SH-SY5Y (cell line): ENCODE measurements around the gene IGHMBP2.
A peak's percentile ranks its signal among the peaks of the same experiment; 100 is the strongest.

Source experiments
- GATA2 ChIP-seq: IDR thresholded peaks from 2 replicates; pipeline ENCODE4 v1.6.1; 2011; ENCODE audit warnings: mild to moderate bottlenecking, low read depth, low read length
- GATA3 ChIP-seq: IDR thresholded peaks from 2 replicates; pipeline ENCODE4 v1.6.1; 2011; ENCODE audit warnings: low read depth, mild to moderate bottlenecking, low read length, moderate library complexity

IGHMBP2 gene

DNA sequence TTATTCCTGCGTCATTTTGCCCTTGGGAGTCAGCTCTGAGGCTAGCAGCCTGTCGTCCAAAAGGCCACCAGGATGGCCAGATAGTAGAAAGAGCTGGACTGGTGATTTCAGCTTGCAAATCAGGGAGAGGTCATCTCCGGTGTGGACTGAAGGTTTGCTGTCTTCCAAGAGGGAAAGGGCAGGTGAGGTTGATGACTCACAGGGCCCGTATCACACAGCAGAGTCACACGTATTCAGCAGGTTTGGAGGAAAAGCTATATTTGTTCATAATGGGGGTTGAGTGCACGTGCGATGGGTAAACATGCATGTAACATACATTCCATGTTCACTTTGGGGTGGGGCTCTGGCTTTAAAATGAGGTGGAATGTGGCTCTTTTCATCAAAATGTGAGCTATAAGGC, 25.7 kb upstream of the IGHMBP2 start:
- TF ChIP-seq GATA2, result no peak
- TF ChIP-seq GATA3, result no peak

DNA sequence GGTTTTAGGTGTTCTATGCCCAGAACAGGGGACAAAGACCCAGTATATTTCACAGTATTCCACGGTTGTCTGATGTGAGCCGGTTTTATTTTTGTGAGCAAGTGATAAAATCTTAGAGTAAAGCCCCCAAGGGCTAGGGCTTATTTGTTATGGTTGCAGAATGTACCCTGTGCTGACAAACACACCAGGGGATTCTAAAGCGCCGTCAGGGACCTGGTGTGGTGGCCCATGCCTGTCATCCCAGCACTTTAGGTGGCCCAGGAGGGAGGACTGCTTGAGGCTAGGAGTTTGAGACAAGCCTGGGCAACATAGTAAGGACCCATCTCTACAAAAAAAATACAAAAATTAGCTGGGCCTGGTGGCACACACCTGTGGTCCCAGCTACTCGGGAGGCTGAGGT, 22.8 kb upstream of the IGHMBP2 start:
- TF ChIP-seq GATA2 (no peak), GATA3 (no peak)

DNA sequence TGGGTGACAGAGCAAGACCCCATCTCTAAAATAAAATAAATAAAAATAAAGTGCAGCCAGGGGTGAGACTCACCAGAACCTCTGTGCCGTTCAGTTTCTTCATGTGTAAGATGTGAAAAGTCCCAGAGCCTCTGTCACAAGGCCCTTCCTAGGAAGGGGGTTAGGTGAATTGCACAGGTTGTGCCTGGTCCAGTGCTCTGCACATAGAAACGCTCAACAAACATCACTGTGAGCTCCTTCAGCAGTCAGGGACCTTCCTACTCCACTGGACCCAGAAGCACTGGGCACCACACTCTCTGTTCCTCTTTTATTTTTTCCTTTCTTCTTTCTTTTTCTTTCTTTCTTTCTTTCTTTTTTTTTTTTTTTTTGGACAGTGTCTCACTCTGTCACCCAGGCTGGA, 22.4 kb upstream of the IGHMBP2 start:
- no peak for TF ChIP-seq GATA3
- TF ChIP-seq GATA2, result no peak

DNA sequence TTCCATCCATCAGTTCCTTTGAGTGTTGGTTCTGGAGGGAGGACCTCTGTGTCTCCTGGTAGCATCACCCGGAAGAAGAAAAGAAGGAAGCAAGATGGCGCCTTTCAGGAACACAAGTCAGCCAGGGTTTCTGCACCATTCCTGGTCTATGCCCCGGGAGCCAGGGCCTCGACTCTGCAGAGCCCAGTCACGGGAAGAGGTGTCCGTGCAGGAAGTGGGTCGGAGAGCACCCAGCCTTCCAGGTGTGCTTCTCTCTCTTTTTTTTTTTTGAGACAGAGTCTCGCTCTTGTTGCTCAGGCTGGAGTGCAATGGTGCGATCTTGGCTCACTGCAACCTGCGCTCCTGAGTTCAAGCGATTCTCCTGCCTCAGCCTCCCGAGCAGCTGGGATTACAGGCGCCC, 21.3 kb upstream of the IGHMBP2 start:
- TF ChIP-seq GATA3, result no peak
- TF ChIP-seq GATA2, result no peak

DNA sequence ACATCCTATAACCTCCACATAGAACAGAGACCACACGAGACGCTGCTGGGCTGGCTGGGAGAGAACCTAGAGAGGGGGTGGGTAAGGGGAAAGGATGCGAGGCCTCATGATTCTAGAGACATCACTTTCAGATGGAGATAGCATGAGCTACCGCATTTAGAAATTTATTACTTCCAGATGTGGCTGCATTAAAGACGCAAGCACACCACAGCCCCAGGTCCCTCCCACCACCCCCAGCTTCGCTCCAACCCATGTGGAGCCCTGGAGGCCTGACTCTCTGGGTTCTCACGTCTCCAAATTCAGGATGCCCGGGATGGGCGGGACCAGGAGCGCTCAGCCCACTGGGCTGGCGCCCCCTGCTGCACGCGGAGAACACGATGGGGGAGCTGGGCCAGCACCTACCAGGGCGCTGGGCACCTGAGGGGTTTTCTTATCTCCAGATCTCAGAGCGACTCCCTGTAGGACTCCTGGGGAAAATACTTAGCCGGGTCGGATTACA, 13.7 kb upstream of the IGHMBP2 start:
- TF ChIP-seq GATA3, result peak; percentile 69
- peak; percentile 96 for TF ChIP-seq GATA2

DNA sequence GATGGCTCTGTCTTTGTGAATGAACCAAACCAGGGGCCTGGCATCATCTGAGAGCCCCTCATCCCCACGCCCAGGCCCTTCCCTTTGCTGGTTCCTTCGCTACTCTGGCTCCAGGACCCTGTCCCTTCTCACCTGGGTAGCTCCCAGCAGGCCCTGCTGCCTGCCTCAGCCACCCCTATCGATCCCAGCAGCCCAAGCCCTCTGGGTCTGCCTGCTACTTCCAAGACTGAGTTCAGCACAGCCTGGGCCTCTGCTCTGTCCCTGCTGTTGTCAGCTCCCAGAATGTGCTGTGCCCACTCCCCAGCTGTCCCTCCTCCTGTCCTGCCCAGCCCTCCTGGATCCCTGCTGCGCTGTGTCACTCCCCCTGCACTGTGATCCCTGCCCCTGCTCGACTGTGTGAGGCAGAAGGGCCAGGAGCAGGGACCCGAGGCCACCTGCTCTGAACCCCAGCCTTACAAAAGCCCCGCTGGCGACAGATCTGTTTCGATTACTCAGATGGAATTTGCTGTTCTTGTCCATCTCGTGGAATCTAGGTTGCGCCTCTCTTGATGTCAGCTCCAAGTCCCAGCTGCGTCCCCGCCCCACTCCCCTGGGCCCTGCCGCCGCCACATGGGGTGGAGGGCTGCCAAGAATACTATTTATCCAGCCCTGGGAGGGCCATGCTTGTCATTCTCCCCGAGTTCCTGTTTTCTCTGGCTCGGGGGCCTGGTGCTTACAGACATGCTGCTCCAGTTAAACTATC, 13.0 kb upstream of the IGHMBP2 start:
- TF ChIP-seq GATA2 (peak; percentile 15; the same call in 1 of the 2 replicates), GATA3 (no peak)

DNA sequence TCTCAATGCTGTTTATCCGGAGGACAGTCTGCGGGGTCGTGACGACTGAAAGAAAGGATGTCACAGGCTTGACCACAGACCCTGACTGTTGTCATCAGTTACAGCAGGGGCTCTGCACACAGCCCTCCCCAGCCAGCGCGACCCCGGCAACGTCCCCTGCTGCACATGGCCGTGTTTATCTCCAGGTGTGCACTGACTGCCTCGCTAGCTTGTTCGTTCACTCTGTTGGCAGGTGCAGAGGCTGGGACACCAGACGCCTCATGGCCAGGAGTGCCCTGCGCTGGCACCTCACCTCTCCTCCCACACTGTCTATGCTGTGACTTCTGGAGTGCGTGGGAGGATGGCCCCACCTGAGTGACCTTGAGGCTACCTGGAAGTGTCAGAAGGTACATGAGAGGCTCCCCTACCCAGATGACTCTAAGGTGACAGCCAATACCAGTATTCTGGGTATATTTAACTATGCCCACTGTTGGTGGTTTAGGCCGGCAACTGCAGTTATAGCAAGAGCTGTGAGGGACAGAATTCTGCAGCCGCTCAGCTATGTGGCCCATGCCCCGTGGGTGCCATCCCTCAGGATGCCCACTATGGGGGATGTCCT, 12.2 kb upstream of the IGHMBP2 start:
- no peak for TF ChIP-seq GATA2
- TF ChIP-seq GATA3, result no peak

DNA sequence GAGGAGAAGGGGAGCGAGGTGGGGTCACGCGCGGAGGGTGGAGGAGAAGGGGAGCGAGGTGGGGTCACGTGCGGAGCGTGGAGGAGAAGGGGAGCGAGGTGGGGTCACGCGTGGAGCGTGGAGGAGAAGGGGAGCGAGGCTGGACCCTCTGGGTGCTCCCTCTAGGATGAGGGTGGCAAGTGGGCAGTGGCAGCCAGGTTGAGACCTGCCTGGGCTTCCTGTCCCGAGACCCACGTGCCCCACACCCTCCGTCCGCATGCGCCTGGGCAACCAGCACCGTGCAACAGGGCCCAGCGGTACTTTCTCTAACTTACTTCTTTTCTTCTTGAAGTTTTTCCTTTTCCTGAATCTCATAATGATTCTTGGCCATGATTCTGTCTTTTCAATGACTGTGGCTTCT, 11.1 kb upstream of the IGHMBP2 start:
- no peak for TF ChIP-seq GATA2
- no peak for TF ChIP-seq GATA3

DNA sequence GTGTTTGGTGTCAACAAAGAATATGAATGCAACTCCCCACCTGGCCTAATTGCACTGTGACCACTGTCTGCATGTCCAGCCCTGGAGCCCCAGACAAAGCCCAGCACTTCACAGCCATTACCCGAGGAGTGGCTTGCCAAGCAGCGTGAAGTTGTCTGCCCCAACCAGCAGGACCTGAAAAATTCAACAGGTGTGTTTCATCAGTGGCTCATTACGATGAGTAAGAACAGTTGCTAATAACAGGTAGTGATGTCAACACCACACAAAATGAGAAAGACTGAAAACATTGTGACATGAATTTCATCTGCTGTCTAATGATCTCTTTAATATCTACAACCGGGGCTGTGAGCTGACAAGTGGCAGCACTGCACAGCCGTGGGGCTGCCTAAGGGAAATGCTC, 10.4 kb upstream of the IGHMBP2 start:
- no peak for TF ChIP-seq GATA2
- TF ChIP-seq GATA3, result no peak

DNA sequence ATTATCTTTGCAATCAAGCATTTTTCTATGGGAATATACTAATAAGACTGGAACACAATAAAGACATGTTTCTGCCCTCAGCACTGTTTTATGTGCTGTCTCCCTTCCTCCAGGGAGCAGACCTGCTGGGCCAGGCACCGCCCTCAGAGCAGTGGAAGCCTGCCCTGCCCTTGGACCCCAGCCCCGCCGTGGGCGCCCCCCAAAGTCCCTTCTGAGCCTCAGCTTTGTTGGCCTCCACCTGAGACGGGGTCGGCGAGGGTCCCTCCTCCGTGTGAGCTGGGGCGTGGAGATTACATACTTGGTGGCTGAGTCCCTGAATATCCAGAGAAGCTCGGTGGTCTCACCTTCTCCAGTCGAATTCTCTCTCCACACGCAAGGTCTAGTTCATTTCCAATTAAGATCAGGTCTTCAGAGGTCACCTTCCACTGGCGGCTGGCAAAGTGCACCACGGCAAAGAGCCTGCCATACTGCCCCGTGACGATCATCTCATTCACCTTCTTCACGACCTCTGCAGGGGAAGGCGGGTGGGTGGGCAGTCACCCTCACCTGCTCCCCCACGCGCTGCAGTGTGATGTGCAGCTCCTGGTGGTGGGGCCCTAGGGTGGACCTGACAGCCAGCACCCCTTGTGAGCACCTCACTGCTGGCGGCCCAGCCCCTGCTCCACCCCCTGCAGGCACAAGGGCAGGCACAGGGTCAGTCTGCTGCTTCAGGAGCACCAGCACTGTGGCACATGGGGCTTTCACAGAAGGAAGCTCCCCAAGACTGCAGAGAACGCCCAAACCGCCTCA, 7.3 kb upstream of the IGHMBP2 start:
- TF ChIP-seq GATA2 (no peak), GATA3 (no peak)

DNA sequence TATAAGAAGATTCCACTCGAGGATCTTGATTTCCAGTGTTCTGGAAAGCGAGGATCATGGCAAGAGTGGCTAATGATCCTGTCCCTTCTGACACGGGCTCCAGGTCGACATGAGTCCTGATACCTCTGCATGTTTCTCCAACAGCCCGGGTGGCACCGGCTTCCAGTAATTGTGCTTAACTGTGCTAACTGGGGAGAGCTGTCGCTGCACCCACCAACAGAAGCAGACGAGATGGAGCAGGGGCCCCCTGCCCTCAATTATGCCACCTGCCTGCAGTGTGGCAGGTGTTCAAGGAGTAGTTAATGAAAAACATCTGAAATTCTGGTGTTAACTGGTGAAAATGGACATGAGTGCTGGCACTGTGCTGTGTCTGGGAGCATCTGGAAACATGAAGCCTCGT, 6.2 kb upstream of the IGHMBP2 start:
- no peak for TF ChIP-seq GATA2
- no peak for TF ChIP-seq GATA3

DNA sequence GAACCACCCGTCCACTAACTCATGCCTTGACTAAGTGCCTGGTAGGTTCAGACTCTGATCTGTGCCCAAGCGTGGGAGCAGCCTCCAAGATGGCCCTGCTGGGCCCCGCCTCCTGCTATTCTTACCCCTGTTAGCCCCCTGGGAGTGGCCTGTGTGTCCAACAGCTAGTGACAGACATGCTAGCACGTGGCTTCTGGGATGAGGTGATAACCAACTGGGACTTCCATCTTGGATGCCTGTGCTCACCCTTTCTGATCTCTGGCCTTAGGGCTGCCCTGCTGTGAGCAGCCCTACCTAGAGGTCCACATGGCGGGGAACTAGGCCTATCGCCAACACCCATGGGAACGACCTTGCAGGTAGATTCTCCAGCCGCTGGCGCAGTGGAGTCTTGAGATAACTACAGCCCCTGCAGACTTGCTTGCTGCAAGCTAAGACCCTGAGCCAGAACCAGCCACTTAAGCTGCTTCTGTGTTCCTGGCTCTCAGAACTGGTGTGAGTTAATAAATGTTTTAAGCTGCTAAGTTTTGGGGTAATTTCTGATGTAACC, 2.8 kb upstream of the IGHMBP2 start:
- no peak for TF ChIP-seq GATA2
- no peak for TF ChIP-seq GATA3

DNA sequence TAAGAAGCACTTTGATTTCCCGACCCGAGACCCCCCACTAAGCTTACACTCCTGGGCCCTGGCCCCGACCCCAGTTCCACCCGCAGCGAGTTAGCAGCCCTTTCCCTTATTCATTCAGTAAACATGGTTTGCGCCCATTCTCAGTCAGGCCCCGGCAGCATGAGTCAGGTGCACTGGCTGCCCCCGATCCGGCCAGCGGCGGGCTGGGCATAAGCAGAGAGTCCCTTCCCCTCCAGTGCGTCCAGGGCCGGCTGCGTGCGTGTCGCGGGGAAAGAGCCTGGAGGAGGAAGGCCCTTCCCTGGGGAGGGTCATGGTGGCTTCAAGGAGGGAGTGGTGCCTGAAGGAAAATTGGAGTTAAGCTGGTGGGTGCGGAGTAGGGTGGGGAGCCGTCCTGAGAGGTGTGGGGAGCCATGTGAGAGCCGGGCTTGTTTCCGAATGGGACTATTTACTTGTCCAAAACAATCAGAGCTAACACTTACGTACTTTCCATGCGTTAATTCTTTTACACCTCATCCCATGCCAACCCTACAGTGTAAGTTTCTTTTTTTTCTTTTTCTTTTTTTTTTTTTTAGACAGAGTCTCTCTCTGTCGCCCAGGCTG, 657 bp downstream of the IGHMBP2 start:
- TF ChIP-seq GATA3 (no peak), GATA2 (no peak)
